VCaP (cell line): Measurements from ENCODE around the gene TMEM215.

Source experiments
- H3K27ac ChIP-seq: fragments of 450-650 bp; 2 replicates; pipeline ENCODE4 v1.5.1; 2017
- CTCF ChIP-seq: fragments of 450-650 bp; conservative IDR thresholded peaks from 2 replicates; pipeline ENCODE4 v1.5.1; 2017; ENCODE audit warnings: mild to moderate bottlenecking, moderate library complexity

Gene TMEM215

GRCh38 chr9:32807217-32807616, 23.9 kb downstream of the TMEM215 start:
- TF ChIP-seq CTCF: no peak
- no peak overlapping the region for H3K27ac ChIP-seq

GRCh38 chr9:32811246-32811645, 27.9 kb downstream of the TMEM215 start:
- no peak overlapping the region for H3K27ac ChIP-seq

GRCh38 chr9:32820322-32820721, 37.0 kb downstream of the TMEM215 start:
- H3K27ac ChIP-seq: no peak overlapping the region
- no peak for TF ChIP-seq CTCF

More at GRCh38 chr9:32811246-32811645, 27.9 kb downstream of the TMEM215 start:
- TF ChIP-seq CTCF: no peak

GRCh38 chr9:32823101-32823500, 39.8 kb downstream of the TMEM215 start:
- no peak for TF ChIP-seq CTCF

GRCh38 chr9:32823551-32823950, 40.2 kb downstream of the TMEM215 start:
- H3K27ac ChIP-seq: no peak overlapping the region
- no peak for TF ChIP-seq CTCF

More at GRCh38 chr9:32823101-32823500, 39.8 kb downstream of the TMEM215 start:
- no peak overlapping the region for H3K27ac ChIP-seq

GRCh38 chr9:32825203-32825602, 41.9 kb downstream of the TMEM215 start:
- no peak overlapping the region for H3K27ac ChIP-seq
- TF ChIP-seq CTCF: no peak

GRCh38 chr9:32828861-32829260, 45.5 kb downstream of the TMEM215 start:
- no peak for TF ChIP-seq CTCF
- no peak overlapping the region for H3K27ac ChIP-seq

GRCh38 chr9:32832346-32832745, 49.0 kb downstream of the TMEM215 start:
- H3K27ac ChIP-seq: no peak overlapping the region
- no peak for TF ChIP-seq CTCF
